ENCODE data around the gene SLC47A1.
"Not testable (repeated sequence)": the region's sequence is repeated elsewhere in the genome, so short reads cannot be mapped to it uniquely, and the experiment has no call there.

SLC47A1 gene

DNA sequence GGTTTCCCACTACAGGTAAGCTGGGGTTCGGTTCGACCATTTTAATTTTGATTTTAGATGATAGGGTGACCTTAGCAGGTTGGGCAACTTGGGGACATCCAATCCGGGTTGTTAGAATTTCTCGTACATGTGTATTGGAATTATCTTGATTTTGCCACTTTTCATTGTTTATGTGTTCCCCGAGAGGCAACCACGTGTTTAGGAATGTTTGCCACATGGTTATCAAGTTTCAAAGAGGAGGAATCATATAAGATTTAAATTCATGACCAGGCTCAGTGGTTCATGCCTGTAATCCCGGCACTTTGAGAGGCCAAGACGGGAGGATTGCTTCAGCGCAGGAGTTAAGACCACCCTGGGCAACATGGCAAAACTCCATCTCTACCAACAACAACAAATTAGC, 10.0 kb upstream of the SLC47A1 start:
- no peak for DNase-seq (ENCODE audit: low read depth)

GRCh38 chr17:19526950-19527349, 6.7 kb upstream of the SLC47A1 start:
- not testable (repeated sequence) for DNase-seq (ENCODE audit: low read depth)

GRCh38 chr17:19531780-19532501, 1.7 kb upstream of the SLC47A1 start:
- no peak for DNase-seq (ENCODE audit: low read depth)

DNA sequence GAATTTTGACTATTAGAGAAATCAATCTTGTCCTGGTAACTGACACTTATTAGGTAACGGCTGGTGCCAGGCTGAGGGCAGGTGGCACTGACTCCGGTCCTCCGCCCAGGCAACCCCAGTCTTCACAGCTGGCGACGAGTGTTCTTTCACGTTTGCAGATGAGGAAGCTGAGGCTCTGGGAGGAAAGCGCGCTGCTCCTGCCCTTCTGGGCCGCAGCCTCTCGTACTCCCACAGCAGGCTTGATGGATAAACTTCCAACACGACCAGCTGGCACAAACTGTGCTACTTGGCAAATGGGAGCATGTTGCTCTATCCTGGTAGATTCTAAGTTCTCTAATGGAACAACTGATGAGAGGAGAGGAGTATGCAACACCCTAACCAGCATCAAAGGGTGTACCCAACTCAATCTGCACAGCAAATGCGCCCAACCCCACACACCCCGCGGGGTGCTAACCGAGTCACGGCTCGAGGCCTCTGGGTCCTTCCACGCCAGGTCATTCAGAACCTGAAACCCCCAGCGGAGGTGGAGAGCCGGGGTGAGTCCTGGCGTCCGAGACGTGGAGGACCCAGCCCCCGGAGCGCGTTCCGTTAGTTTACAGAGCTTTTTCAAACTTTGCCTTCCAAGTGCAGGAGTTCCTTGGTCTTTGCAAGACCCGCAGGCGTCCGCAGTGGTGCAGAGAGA, 477 bp upstream of the SLC47A1 start:
- DNase-seq (ENCODE audit: low read depth), result no peak

- DNase-seq (ENCODE audit: low read depth), result no peak
Observed at GRCh38 chr17:19534562-19535149, 1.0 kb downstream of the SLC47A1 start.

DNA sequence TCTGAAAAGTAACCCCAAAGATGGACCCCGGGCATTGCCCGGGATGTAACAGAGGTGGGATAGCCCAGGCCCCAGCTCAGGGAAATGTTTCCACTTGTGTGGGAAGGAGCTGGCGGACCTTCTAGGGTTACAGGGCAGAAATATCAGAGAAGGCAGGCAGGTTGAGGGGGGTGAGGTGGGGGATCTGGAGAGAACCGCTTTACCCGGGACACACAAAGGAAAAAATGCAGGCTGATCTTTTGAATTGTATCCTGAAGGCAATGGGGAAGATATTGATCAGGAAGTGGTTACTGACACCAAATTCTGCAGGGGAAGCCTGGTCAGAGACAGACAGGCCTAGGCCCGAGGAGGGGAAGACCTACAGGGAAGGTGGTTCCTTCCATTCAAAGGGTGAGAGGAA, 3.5 kb downstream of the SLC47A1 start:
- DNase-seq (ENCODE audit: low read depth), result no peak

DNA sequence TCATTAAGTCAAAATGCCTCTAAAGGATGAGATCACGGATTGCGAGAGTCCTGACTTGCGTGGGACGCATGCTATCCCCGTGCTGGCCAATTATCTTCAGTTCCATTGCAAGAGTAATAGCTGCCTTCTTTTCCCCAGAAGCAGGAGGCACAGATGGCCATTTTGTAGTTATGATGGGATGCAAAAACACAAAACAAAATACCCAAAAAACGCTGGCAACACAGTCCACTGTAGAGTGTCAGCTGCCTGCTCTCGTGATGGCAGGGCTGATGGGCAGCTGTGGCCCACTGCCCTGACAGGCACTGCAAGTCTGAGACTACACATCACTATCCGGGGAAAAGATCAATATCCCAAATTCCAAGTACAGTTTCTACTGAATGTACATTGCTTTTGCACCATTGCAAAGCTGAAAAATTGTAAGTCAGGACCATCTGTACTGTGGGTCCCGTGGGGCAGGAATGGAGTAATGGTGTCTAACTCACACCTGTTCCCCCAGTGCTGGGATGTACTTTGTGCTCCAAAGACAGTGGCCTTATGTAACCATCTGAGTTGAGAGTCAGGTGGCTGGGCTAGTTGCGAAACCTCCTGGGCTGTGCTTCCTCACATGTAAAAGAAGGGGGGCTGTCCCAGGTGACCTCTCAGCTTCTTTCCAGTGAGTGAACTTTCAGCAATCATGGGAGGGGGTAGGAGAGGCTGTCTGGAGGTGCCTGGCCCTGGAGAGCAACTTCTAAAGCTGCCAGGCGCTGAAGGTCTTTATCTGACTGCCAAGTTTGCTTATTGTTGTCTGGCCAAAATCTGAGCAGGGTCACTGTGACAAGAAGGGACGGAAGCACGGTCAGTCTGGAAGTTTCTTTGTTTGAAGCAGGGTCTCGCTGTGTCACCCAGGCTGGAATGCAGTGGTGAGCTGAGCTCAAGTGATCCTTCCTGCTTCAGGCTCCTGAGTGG, 4.7 kb downstream of the SLC47A1 start:
- DNase-seq (ENCODE audit: low read depth), result no peak

DNA sequence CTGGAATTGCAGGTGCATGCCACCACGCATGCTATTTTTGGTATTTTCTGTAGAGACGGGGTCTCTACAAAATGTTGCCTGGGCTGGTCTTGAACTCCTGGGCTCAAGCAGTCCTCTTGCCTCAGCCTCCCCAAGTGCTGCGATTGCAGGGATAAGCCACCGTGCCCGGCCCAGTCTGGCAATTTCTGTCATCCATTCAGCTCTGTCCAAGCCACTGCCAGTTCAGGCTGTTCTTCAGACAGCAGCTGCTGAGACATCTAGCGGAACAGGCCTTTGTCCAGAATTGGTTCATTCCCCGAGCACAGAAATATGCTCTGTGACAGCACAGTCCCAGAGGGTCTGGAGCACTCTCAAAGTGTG, 5.4 kb downstream of the SLC47A1 start:
- DNase-seq (ENCODE audit: low read depth), result no peak

GRCh38 chr17:19539841-19540311, 6.2 kb downstream of the SLC47A1 start:
- DNase-seq (ENCODE audit: low read depth), result no peak

GRCh38 chr17:19540706-19541370, 7.2 kb downstream of the SLC47A1 start:
- no peak for DNase-seq (ENCODE audit: low read depth)

DNA sequence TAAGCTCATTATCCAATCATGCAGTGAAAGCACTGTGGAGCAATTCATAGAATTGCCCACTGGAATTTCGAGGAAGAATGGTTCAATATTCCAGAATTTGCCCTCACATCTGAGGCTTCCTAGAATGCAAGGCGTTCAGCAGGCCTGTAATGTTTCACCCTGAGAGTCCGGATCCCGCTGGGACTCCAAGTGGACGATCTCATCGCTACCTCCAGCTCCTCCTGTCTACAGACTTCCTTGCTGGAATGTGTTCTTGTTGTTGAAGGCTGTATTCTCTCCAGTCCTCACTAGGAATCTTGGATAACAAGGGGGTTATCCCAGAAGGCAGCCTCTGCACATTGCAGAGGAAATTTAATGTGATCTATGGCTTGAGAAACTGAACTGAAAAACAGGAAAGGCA, 7.8 kb downstream of the SLC47A1 start:
- DNase-seq (ENCODE audit: low read depth), result no peak

GRCh38 chr17:19542247-19542646, 8.6 kb downstream of the SLC47A1 start:
- DNase-seq (ENCODE audit: low read depth), result no peak

DNA sequence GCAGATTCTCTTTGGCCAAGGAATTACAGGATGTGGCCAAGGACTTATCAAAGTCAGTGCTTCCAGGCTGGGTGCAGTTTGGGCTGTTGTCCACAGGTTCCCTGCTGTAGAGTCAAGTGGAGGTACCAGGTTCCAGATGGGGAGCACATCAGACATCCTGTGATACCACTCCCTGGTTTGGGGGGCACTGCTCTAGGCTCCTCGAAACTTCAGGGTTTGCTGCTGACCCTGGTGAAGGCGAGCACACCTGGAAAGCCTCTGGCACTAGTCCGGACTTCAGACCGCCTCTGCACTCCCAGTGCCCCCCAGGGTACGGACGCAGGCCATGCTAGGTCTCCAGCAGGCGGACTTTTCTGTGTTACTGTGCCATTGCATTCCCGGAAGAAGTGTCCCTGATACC, 10.7 kb downstream of the SLC47A1 start:
- DNase-seq (ENCODE audit: low read depth), result no peak

GRCh38 chr17:19546289-19547065, 12.8 kb downstream of the SLC47A1 start:
- DNase-seq (ENCODE audit: low read depth), result no peak

DNA sequence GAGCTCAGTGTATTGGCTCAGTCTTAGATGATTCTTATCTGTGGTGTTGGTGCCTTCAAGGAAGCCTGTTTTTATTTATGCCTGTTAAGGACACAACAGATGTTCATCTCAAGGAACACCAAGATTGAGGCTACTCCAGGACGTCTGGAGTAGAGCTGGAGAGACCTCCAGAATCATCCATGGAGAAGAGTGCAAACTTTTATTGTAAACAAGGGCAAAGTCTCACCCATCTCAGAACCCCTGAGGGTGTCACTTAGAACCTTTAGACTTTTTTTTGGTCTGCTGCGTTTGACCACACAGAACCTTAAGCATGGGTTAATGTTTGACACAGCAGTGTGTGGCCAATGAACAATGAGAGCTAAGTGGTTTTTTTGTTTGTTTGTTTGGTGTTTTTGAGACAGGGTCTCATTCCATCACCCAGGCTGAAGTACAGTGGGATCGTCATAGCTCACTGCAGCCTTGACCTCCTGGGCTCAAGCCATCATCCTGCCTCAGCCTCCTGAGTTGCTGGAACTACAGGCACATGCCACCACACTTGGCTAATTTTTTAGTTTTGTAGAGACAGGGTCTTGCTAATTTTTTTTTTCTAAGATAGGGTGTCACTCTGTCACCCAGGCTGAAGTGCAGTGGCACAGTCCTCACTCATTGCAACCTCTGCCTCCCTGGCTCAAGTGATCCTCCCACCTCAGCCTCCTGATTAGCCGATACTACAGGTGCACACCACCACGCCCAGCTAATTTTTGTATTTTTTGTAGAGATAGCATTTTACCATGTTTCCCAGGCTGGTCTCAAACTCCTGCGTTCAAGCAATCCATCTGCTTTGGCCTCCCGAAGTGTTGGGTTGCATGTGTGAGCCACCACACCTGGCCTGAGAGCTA, 16.3 kb downstream of the SLC47A1 start:
- DNase-seq (ENCODE audit: low read depth), result no peak

- DNase-seq (ENCODE audit: low read depth), result no peak
Observed at GRCh38 chr17:19551165-19551564, 17.5 kb downstream of the SLC47A1 start.

DNA sequence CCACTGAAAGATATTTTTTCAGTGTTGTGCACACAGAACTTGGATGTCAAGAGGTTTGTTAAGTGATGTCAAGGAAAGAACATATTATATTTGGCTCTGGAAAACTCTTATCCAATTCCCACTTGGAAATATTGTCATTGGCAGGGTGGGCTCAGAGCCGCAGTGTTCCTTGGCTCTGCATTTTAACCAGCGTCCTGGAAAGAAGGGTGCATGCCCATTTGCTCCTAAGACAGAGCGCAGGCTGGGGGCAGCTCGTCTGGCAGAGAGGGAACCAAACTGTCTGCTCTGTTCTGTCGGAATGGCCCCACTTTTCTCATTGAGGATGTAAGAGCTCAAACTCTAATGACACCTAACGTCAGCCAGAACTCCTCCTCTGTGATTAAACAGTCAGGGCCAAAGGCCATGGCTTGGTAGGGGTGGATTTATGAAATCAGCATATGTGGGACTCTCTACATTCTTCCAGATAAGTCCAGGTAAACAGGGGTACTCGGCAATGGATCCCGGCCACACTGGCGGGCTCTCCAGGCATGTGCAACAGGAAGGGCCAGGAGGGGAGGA, 18.0 kb downstream of the SLC47A1 start:
- DNase-seq (ENCODE audit: low read depth), result no peak

DNA sequence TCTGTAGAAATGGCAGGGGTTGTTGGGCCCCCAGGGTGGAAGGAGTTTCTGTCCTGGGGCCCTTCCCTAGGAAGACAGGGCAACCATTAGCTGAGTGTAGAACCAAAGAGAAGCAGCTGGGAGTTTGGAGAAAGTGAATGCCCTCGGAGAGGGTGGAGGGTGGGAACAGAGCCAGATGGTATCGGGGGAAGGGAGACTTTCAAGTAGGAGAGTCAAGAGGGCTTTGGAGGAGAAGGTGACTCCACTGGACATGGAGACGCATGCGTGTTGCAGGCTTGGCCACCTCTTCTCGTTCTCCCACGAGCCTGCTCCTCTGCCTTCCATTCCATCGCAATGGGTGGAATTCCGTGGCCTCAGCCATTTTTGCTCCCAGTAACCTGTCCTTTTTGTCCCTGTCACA, 19.4 kb downstream of the SLC47A1 start:
- no peak for DNase-seq (ENCODE audit: low read depth)

GRCh38 chr17:19554393-19554792, 20.7 kb downstream of the SLC47A1 start:
- DNase-seq (ENCODE audit: low read depth), result no peak

- no peak for DNase-seq (ENCODE audit: low read depth)
Observed at GRCh38 chr17:19555746-19556145, 22.1 kb downstream of the SLC47A1 start.

All from activated T-helper 1 cell treated with Interleukin-2 at 50 U/mL for 16 hours (primary cell).